Measurements from ENCODE around the gene PERM1. TPM values are rescaled to one million over a fixed set of nuclear protein-coding genes. Genes with fewer than 3 reads are reported as not detected.

The PERM1 gene
- polyA plus RNA-seq, 1 donor (not counting 4 experiments of a cell fraction or from before 2014, with no cell fraction given): not detected

- no peaks in the 10 kb centered on the region for H3K9me1 ChIP-seq (ENCODE audit: control insufficient read depth, extremely low read depth, insufficient read depth, low read length)
- dilution Hi-C loops (cut with MboI; ENCODE audit: extremely low pct_ligation_motif_present, low sequenced_read_pairs): no loop called here
- peaks cover 5% of the 10 kb centered on the region for H3K27me3 ChIP-seq (ENCODE audit: control insufficient read depth, extremely low read depth, insufficient read depth, low read length)
- H3K79me2 ChIP-seq (ENCODE audit: control insufficient read depth, insufficient read depth, low read length): peaks cover 29% of the 10 kb centered on the region
- no peak for DNase-seq (ENCODE audit: low read depth, low spot score)
- H4K20me1 ChIP-seq (ENCODE audit: control insufficient read depth, extremely low read depth, insufficient read depth, low read length): peaks cover 7% of the 10 kb centered on the region
- H3K27ac ChIP-seq (ENCODE audit: control insufficient read depth, insufficient read depth, low read length): no peak overlapping the region
- H3K4me3 ChIP-seq (ENCODE audit: control insufficient read depth in 2 of 3, extremely low read depth in 1 of 3, insufficient read depth in 2 of 3, low read depth in 1 of 3, low read length in 3 of 3): peak overlapping the region in 2 of 3 experiments; percentile 62
- H3K9me3 ChIP-seq (ENCODE audit: control insufficient read depth, low read depth, low read length): no peaks in the 10 kb centered on the region
- peaks cover 26 to 28% of the 10 kb centered on the region in 2 experiments for H3K36me3 ChIP-seq (ENCODE audit: control insufficient read depth in 2 of 2, extremely low read depth in 1 of 2, insufficient read depth in 2 of 2, low read length in 2 of 2)
- H3K9ac ChIP-seq (ENCODE audit: control insufficient read depth, extremely low read depth, insufficient read depth, low read length): peak overlapping the region; percentile 28
- H3K4me1 ChIP-seq (ENCODE audit: control insufficient read depth, extremely low read depth, insufficient read depth, low read length): peaks cover 13% of the 10 kb centered on the region
- H3K4me2 ChIP-seq (ENCODE audit: control insufficient read depth, extremely low read depth, insufficient read depth, low read depth, low read length): peak overlapping the region; percentile 45
- TF ChIP-seq EZH2 (IDR thresholded peaks at IDR 0.05; ENCODE audit: low read length) (peak; percentile 21), CTCF (optimal IDR thresholded peaks at IDR 0.05 in 1 of 3, IDR thresholded peaks at IDR 0.05 in 1 of 3, conservative IDR thresholded peaks at IDR 0.05 in 1 of 3; ENCODE audit: extremely low read depth in 1 of 3, insufficient read depth in 2 of 3, low read length in 3 of 3) (no peak)
- FAIRE-seq: no peak
- H2AFZ ChIP-seq (ENCODE audit: control insufficient read depth, low read length): peak overlapping the region; percentile 6
Measured at GRCh38 chr1:959731-960362, 22.0 kb downstream of the PERM1 start.

- no peak for DNase-seq (ENCODE audit: low read depth, low spot score)
- peak within 1 kb of the TSS; percentile 95 for H3K9ac ChIP-seq (ENCODE audit: control insufficient read depth, extremely low read depth, insufficient read depth, low read length)
- H3K9me1 ChIP-seq (ENCODE audit: control insufficient read depth, extremely low read depth, insufficient read depth, low read length): no peaks in the 10 kb centered on the region
- H3K36me3 ChIP-seq (ENCODE audit: control insufficient read depth in 2 of 2, extremely low read depth in 1 of 2, insufficient read depth in 2 of 2, low read length in 2 of 2): peaks cover 31 to 34% of the 10 kb centered on the region in 2 experiments
- peaks cover 13% of the 10 kb centered on the region for H3K4me1 ChIP-seq (ENCODE audit: control insufficient read depth, extremely low read depth, insufficient read depth, low read length)
- dilution Hi-C loops (cut with MboI; ENCODE audit: extremely low pct_ligation_motif_present, low sequenced_read_pairs): no loop called here
- no peaks in the 10 kb centered on the region for H3K9me3 ChIP-seq (ENCODE audit: control insufficient read depth, low read depth, low read length)
- no peak for FAIRE-seq
- peak within 1 kb of the TSS; percentile 71 for H2AFZ ChIP-seq (ENCODE audit: control insufficient read depth, low read length)
- peak within 1 kb of the TSS; percentile 76 for H3K27ac ChIP-seq (ENCODE audit: control insufficient read depth, insufficient read depth, low read length)
- peaks cover 29% of the 10 kb centered on the region for H3K79me2 ChIP-seq (ENCODE audit: control insufficient read depth, insufficient read depth, low read length)
- peak within 1 kb of the TSS; percentile 69 to 100 (median 99) for H3K4me3 ChIP-seq (ENCODE audit: control insufficient read depth in 2 of 3, extremely low read depth in 1 of 3, insufficient read depth in 2 of 3, low read depth in 1 of 3, low read length in 3 of 3)
- peaks cover 5% of the 10 kb centered on the region for H3K27me3 ChIP-seq (ENCODE audit: control insufficient read depth, extremely low read depth, insufficient read depth, low read length)
- H4K20me1 ChIP-seq (ENCODE audit: control insufficient read depth, extremely low read depth, insufficient read depth, low read length): peaks cover 10% of the 10 kb centered on the region
- TF ChIP-seq EZH2 (IDR thresholded peaks at IDR 0.05; ENCODE audit: low read length): peak; percentile 49
- no peak for TF ChIP-seq CTCF (optimal IDR thresholded peaks at IDR 0.05 in 1 of 3, IDR thresholded peaks at IDR 0.05 in 1 of 3, conservative IDR thresholded peaks at IDR 0.05 in 1 of 3; ENCODE audit: extremely low read depth in 1 of 3, insufficient read depth in 2 of 3, low read length in 3 of 3)
- H3K4me2 ChIP-seq (ENCODE audit: control insufficient read depth, extremely low read depth, insufficient read depth, low read depth, low read length): peak within 1 kb of the TSS; percentile 91
Measured at GRCh38 chr1:958823-959730, 22.8 kb downstream of the PERM1 start, which contains the start of gene NOC2L. TSS of gene NOC2L (minus strand) at chr1:959256. CDS start at chr1:959240, 16 bp downstream.

Measured in keratinocyte (primary cell).